Measurements from ENCODE around the gene TFIP11. TPM values are rescaled to one million over a fixed set of nuclear protein-coding genes. Genes with fewer than 3 reads are reported as not detected.
A peak's percentile ranks its signal among the peaks of the same experiment; 100 is the strongest.

The TFIP11 gene
- total and polyA plus RNA-seq, 3 donors from 2014 or later, result 44.3 to 100 (median 51.3) TPM

DNA sequence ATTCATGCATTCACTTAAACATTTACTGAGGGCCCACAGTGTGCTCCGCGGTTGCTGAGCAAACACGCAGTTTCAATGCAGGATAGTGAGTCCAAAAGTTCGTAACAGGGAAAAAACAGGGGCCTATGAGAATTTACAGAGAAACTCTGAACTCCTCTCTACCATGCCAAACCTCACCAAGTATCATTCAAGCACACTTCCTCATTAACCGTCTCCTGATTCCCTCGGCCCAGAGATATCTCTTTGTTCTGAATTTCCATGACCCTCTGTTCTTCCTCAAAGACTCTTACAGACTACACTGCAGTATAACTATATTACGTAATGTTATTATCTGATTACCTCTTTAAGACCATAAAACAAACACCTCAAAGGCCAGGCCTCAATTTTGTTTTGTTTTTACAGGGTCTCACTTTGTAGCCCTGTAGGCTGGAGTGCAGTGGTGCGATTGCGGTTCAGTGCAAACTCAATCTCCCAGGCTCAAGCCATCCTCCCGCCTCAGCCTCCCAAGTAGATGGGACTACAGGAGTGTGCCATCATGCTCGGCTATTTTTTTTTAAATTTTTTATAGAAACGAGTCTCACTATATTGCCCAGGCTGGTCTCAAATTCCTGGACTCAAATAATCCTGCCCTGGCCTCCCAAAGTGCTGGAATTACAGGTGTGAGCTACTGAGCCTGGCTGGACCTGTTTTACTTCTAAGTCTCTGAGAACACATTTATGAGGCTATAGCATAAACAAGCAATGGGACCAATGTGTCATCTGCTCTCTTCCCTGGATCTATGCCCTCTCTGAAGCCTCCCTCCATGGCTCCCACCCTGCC is 32.3 kb downstream of the TFIP11 start:
- no peak for TF ChIP-seq POLR2A (IDR thresholded peaks at IDR 0.05)
- TF ChIP-seq, protein P1, sequence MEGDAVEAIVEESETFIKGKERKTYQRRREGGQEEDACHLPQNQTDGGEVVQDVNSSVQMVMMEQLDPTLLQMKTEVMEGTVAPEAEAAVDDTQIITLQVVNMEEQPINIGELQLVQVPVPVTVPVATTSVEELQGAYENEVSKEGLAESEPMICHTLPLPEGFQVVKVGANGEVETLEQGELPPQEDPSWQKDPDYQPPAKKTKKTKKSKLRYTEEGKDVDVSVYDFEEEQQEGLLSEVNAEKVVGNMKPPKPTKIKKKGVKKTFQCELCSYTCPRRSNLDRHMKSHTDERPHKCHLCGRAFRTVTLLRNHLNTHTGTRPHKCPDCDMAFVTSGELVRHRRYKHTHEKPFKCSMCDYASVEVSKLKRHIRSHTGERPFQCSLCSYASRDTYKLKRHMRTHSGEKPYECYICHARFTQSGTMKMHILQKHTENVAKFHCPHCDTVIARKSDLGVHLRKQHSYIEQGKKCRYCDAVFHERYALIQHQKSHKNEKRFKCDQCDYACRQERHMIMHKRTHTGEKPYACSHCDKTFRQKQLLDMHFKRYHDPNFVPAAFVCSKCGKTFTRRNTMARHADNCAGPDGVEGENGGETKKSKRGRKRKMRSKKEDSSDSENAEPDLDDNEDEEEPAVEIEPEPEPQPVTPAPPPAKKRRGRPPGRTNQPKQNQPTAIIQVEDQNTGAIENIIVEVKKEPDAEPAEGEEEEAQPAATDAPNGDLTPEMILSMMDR (IDR thresholded peaks at IDR 0.05), result no peak
- Histone ChIP-seq H3K27me3 (no peaks in the 10 kb centered on the region), H3K4me3 (peak overlapping the region in 1 of 2 donors; percentile 0), H3K27ac (no peak overlapping the region), H3K4me1 (peaks cover 46% of the 10 kb centered on the region), H3K36me3 (ENCODE audit: low read depth, missing control alignments) (no peaks in the 10 kb centered on the region), H3K9me3 (no peaks in the 10 kb centered on the region)
- WGBS, 2 donors, result 64 to 70% methylated on average over 12 of the region's 12 CpGs
- intact Hi-C loops (cut with DNase I; ENCODE audit: low total_unique reads), result no loop called here
- no peak for DNase-seq

DNA sequence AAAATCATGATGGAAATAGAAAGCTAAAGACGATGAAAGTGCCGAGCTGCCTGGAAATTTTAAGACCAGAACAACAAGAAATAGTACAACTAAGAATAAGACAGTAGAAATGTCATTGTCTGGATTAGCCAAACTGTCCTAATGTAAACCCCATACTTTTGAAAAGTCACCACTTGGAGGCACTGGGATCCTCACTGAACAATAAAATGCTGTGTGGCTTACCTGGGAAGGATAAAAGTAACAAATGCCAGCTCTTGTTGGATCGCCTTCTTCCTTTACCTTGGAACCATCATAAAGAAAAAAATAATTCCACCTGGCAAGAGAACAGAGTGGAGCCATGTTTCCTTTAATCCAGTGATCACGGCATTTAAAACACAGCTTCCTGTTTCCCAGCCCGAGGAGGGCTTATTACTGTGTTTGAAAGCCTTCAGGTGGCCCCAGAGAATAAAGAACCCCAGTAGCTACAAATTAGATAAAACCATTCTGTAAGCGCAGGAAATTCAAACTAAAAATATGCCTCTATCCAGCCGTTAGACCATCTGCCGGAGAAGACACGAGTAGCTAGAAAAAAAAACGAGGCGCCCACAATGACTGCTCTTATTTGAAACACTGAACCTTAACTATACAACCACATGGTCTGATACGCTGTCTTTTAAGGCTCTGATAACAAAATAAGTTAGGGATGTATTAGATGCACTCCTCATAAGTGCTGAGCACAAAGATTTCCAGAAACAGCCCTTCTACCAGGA is 33.1 kb downstream of the TFIP11 start:
- Histone ChIP-seq H3K4me3 (peak overlapping the region in 1 of 2 donors; percentile 0), H3K4me1 (peaks cover 39% of the 10 kb centered on the region), H3K27me3 (no peaks in the 10 kb centered on the region), H3K27ac (no peak overlapping the region), H3K36me3 (ENCODE audit: low read depth, missing control alignments) (no peaks in the 10 kb centered on the region), H3K9me3 (no peaks in the 10 kb centered on the region)
- DNase-seq, result no peak
- WGBS, 2 donors, result 59 to 60% methylated on average over 12 of the region's 12 CpGs
- intact Hi-C loops (cut with DNase I; ENCODE audit: low total_unique reads), result no loop called here
- TF ChIP-seq, protein P1 (IDR thresholded peaks at IDR 0.05), result no peak

DNA sequence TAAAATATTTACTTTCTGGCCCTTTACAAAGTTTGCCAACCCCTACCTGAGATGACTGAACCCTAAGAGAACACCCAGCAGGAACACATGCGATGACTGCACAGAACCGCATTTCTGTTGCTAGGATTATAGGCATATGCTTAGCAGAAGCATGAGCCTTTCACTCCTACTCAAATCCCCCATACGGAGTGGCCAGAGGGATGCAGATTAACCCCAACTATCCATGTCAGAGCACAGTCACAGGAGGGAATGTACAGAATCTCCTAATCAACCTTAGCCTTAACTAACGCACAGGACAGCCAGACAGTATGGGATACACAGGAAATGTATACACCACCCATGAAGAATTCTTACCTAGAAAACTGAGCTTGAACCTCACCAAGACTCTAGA is 34.9 kb downstream of the TFIP11 start:
- intact Hi-C loops (cut with DNase I; ENCODE audit: low total_unique reads), result no loop called here
- H3K9me3 ChIP-seq, result no peaks in the 10 kb centered on the region
- peaks cover 29% of the 10 kb centered on the region for H3K4me1 ChIP-seq
- WGBS, 2 donors, result 36 to 64% methylated on average over 4 of the region's 4 CpGs
- H3K27me3 ChIP-seq, result no peaks in the 10 kb centered on the region
- TF ChIP-seq, protein P1 (IDR thresholded peaks at IDR 0.05), result no peak
- no peak for TF ChIP-seq POLR2A (IDR thresholded peaks at IDR 0.05)
- DNase-seq, result no peak
- H3K4me3 ChIP-seq, result no peak overlapping the region
- H3K27ac ChIP-seq, result no peak overlapping the region
- H3K36me3 ChIP-seq (ENCODE audit: low read depth, missing control alignments), result no peaks in the 10 kb centered on the region

DNA sequence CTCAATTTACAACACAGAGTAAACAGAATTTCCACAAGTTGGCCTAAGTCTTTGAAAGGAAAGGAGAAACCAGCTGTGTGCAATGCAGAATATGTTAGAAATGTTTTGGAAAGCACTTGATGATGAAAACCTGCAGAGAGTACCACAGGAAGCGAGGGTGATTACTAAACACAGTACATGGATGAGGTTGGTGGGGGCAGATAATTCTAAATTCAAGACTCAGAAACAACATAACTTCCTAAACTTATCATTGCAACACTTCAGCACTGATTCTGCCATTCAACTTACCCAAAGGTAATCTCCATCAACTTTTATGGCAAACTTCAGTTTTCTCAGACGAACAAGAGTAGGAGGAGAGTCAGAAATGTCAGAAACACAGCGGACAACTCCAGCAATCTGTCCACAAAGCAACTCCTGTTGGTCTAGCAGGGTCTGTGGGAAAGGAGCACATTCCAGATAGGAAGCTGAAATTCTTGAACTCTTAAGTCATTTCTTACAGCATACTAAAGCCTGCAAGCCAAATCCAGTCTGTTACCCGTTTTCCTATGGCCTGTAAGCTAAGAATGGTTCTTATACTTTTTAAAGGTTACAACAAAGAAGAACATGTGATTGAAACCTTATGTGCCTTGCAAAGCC is 35.5 kb downstream of the TFIP11 start:
- TF ChIP-seq POLR2A (IDR thresholded peaks at IDR 0.05), result no peak
- TF ChIP-seq, protein P1 (IDR thresholded peaks at IDR 0.05), result no peak
- Histone ChIP-seq H3K4me1 (peaks cover 23% of the 10 kb centered on the region), H3K9me3 (no peaks in the 10 kb centered on the region), H3K4me3 (no peak overlapping the region), H3K27me3 (no peaks in the 10 kb centered on the region), H3K36me3 (ENCODE audit: low read depth, missing control alignments) (no peaks in the 10 kb centered on the region), H3K27ac (no peak overlapping the region)
- DNase-seq, result no peak
- WGBS, 2 donors, result 72 to 88% methylated on average over 4 of the region's 4 CpGs
- intact Hi-C loops (cut with DNase I; ENCODE audit: low total_unique reads), result no loop called here

Data from testis (tissue), 3 donors.